H9 (cell line): Measurements from ENCODE around the gene WNT3. TPM values are rescaled to one million over a fixed set of nuclear protein-coding genes. Genes with fewer than 3 reads are reported as not detected.
A peak's percentile ranks its signal among the peaks of the same experiment; 100 is the strongest.

ENCODE experiments used
- DNase-seq: peaks from one replicate; pipeline ENCODE4 v3.0.0-alpha.2; 2017
- H2AFZ ChIP-seq: one replicate; pipeline ENCODE4 v1.6.1; 2013; ENCODE audit warnings: mild to moderate bottlenecking, low read length, control low read depth, moderate library complexity
- H2AK5ac ChIP-seq: 2 replicates; pipeline ENCODE4 v1.6.1; 2013; ENCODE audit warnings: low read length, control low read depth, mixed read lengths; ENCODE audit not compliant: insufficient read length
- H2BK120ac ChIP-seq: one replicate; pipeline ENCODE4 v1.6.1; 2013; ENCODE audit warnings: low read depth, mild to moderate bottlenecking, low read length, control low read depth, inconsistent platforms; ENCODE audit not compliant: poor library complexity, severe bottlenecking
- H2BK12ac ChIP-seq: 2 replicates; pipeline ENCODE4 v1.6.1; 2013; ENCODE audit warnings: low read length, control low read depth, mixed read lengths, low read depth; ENCODE audit not compliant: insufficient read length
- H2BK15ac ChIP-seq: 2 replicates; pipeline ENCODE4 v1.6.1; 2013; ENCODE audit warnings: low read depth, low read length, control low read depth
- H2BK20ac ChIP-seq: one replicate; pipeline ENCODE4 v1.6.1; 2013; ENCODE audit warnings: low read depth, mild to moderate bottlenecking, low read length, control low read depth, inconsistent platforms; ENCODE audit not compliant: poor library complexity, severe bottlenecking
- H2BK5ac ChIP-seq: 2 replicates; pipeline ENCODE4 v1.6.1; 2013; ENCODE audit warnings: low read length, control low read depth, mixed read lengths; ENCODE audit not compliant: insufficient read length
- H3K14ac ChIP-seq: 2 replicates; pipeline ENCODE4 v1.6.1; 2013; ENCODE audit warnings: low read length, control low read depth; ENCODE audit not compliant: insufficient read depth
- H3K18ac ChIP-seq: 2 replicates; pipeline ENCODE4 v1.6.1; 2013; ENCODE audit warnings: low read depth, mild to moderate bottlenecking, mixed read lengths, low read length, control low read depth; ENCODE audit not compliant: insufficient read length
- H3K23ac ChIP-seq: 2 replicates; pipeline ENCODE4 v1.6.1; 2013; ENCODE audit warnings: low read length, control low read depth, mixed read lengths, low read depth; ENCODE audit not compliant: insufficient read length
- H3K23me2 ChIP-seq: 2 replicates; pipeline ENCODE4 v1.6.1; 2013; ENCODE audit warnings: low read depth, mild to moderate bottlenecking, mixed read lengths, low read length, control low read depth; ENCODE audit not compliant: insufficient read length, poor library complexity, severe bottlenecking
- H3K27ac ChIP-seq: 2 replicates; pipeline ENCODE4 v1.5.1; 2013; ENCODE audit warnings: low read length, control low read depth, mixed read lengths, low read depth; ENCODE audit not compliant: insufficient read length
- H3K27me3 ChIP-seq: 2 replicates; pipeline ENCODE4 v1.6.1; 2013; ENCODE audit warnings: low read length, control low read depth, inconsistent platforms; ENCODE audit not compliant: insufficient read depth
- H3K4ac ChIP-seq: 2 replicates; pipeline ENCODE4 v1.6.1; 2013; ENCODE audit warnings: low read depth, mild to moderate bottlenecking, control low read depth, inconsistent platforms, low read length, moderate library complexity
- H3K4me1 ChIP-seq: 2 replicates; pipeline ENCODE4 v1.6.1; 2013; ENCODE audit warnings: low read length, control low read depth, inconsistent platforms; ENCODE audit not compliant: insufficient read depth
- H3K4me2 ChIP-seq: 2 replicates; pipeline ENCODE4 v1.6.1; 2013; ENCODE audit warnings: low read length, control low read depth, mixed read lengths; ENCODE audit not compliant: insufficient read length, insufficient read depth
- H3K56ac ChIP-seq: 2 replicates; pipeline ENCODE4 v1.6.1; 2013; ENCODE audit warnings: low read depth, mild to moderate bottlenecking, mixed read lengths, low read length, control low read depth; ENCODE audit not compliant: insufficient read length
- H3K79me1 ChIP-seq: 2 replicates; pipeline ENCODE4 v1.6.1; 2013; ENCODE audit warnings: low read depth, mild to moderate bottlenecking, moderate library complexity, low read length, control low read depth, inconsistent platforms; ENCODE audit not compliant: insufficient read depth, poor library complexity, severe bottlenecking
- H3K79me2 ChIP-seq: 2 replicates; pipeline ENCODE4 v1.6.1; 2013; ENCODE audit warnings: low read length, control low read depth, inconsistent platforms; ENCODE audit not compliant: insufficient read depth
- H3K9ac ChIP-seq: 2 replicates; pipeline ENCODE4 v1.6.1; 2013; ENCODE audit warnings: low read length, control low read depth, mixed read lengths; ENCODE audit not compliant: insufficient read length; ENCODE audit errors: extremely low read depth
- H3K9me3 ChIP-seq: one replicate; pipeline ENCODE4 v1.6.1; 2013; ENCODE audit warnings: low read depth, low read length, inconsistent platforms; ENCODE audit not compliant: control insufficient read depth
- H3T11ph ChIP-seq: one replicate; pipeline ENCODE4 v1.6.1; 2013; ENCODE audit warnings: mild to moderate bottlenecking, low read length, control low read depth, inconsistent platforms
- H4K20me1 ChIP-seq: one replicate; pipeline ENCODE4 v1.6.1; 2013; ENCODE audit not compliant: control insufficient read depth, insufficient read length, insufficient read depth
- H4K5ac ChIP-seq: 2 replicates; pipeline ENCODE4 v1.6.1; 2013; ENCODE audit warnings: low read depth, mild to moderate bottlenecking, mixed read lengths, low read length, control low read depth; ENCODE audit not compliant: insufficient read length
- H4K8ac ChIP-seq: replicated peaks from 2 replicates; pipeline ENCODE4 v1.6.1; 2013; ENCODE audit warnings: low read length, control low read depth, mixed read lengths, low read depth; ENCODE audit not compliant: insufficient read length
- H4K91ac ChIP-seq: 2 replicates; pipeline ENCODE4 v1.6.1; 2013; ENCODE audit warnings: low read depth, mild to moderate bottlenecking, moderate library complexity, mixed read lengths, low read length, control low read depth; ENCODE audit not compliant: insufficient read length
- H3K27ac Mint-ChIP-seq, 3 experiments: 2 replicates in 2 of 3; 3 replicates in 1 of 3; pipeline ENCODE4 v1.8.0; 2020 to 2021; ENCODE audit warnings: mixed read lengths in 3 of 3, mild to moderate bottlenecking in 1 of 3, moderate library complexity in 1 of 3
- H3K27me3 Mint-ChIP-seq: 2 replicates; pipeline ENCODE4 v1.8.0; 2021; ENCODE audit warnings: low read depth, mild to moderate bottlenecking, moderate library complexity, mixed read lengths
- H3K36me3 Mint-ChIP-seq, 3 experiments: 2 replicates in 2 of 3; 3 replicates in 1 of 3; pipeline ENCODE4 v1.8.0; 2020 to 2021; ENCODE audit warnings: low read depth in 3 of 3, mixed read lengths in 3 of 3; ENCODE audit not compliant: insufficient read depth in 1 of 3
- H3K4me1 Mint-ChIP-seq, 2 experiments: 2 replicates each; pipeline ENCODE4 v1.8.0; 2020; ENCODE audit warnings: mixed read lengths in 2 of 2
- H3K4me3 Mint-ChIP-seq, 2 experiments: 2 replicates in 1 of 2; 3 replicates in 1 of 2; pipeline ENCODE4 v1.8.0; 2020 to 2021; ENCODE audit warnings: mild to moderate bottlenecking in 2 of 2, mixed read lengths in 2 of 2, moderate library complexity in 1 of 2
- H3K9me3 Mint-ChIP-seq, 2 experiments: 2 replicates in 1 of 2; 3 replicates in 1 of 2; pipeline ENCODE4 v1.8.0; 2020; ENCODE audit warnings: mild to moderate bottlenecking in 2 of 2, mixed read lengths in 2 of 2, moderate library complexity in 1 of 2
- CTCF ChIP-seq: fragments of 200-600 bp; sonication (generic); conservative IDR thresholded peaks from 3 replicates; pipeline ENCODE4 v1.8.0; 2021; ENCODE audit warnings: antibody characterized with exemption, mild to moderate bottlenecking
- WGBS: extraction: QIAGEN DNeasy Blood & Tissue Kit; methylation state at CpG from one replicate; pipeline ENCODE4 v1.1.7; 2013; ENCODE audit warnings: missing lambda C conversion rate, low lambda C conversion rate, mixed read lengths; ENCODE audit not compliant: insufficient read length; ENCODE audit errors: extremely low coverage; 5-methylcytosine and 5-hydroxymethylcytosine counted together
- total RNA-seq: library from RNA; stranded (reverse); gene quantifications from 2 replicates; pipeline ENCODE4 v1.2.1, GENCODE V29; 2021

WNT3 gene
- total RNA-seq, 1 experiment from 2014 or later: 22.4 TPM

GRCh38 chr17:46818929-46819859 lies 702 bp upstream of the WNT3 start:
- Histone ChIP-seq H2BK20ac (no peak overlapping the region), H3K27ac (no peak overlapping the region), H3K9ac (no peak overlapping the region), H3K79me1 (no peaks in the 10 kb centered on the region), H3K79me2 (no peaks in the 10 kb centered on the region), H2BK5ac (no peak overlapping the region), H3K23me2 (peaks cover 31% of the 10 kb centered on the region), H2BK15ac (no peak overlapping the region), H3K23ac (no peak overlapping the region), H3K4me1 (peaks cover 11% of the 10 kb centered on the region; the same call in 1 of the 2 replicates), H2AFZ (no peak overlapping the region), H3K27me3 (peaks cover 39% of the 10 kb centered on the region), H4K20me1 (no peaks in the 10 kb centered on the region), H4K5ac (no peak overlapping the region), H2BK120ac (no peak overlapping the region), H3T11ph (no peak overlapping the region), H4K91ac (no peak overlapping the region), H3K9me3 (no peaks in the 10 kb centered on the region), H3K18ac (no peak overlapping the region), H2AK5ac (no peak overlapping the region), H3K4me2 (peak overlapping the region; percentile 82), H4K8ac (no peak overlapping the region), H3K56ac (no peak overlapping the region), H3K14ac (peak overlapping the region; percentile 84), H3K4ac (no peak overlapping the region), H2BK12ac (no peak overlapping the region)
- no peaks in the 10 kb centered on the region; a peak in 1 of 7 replicates for H3K36me3 Mint-ChIP-seq
- H3K4me3 Mint-ChIP-seq: peak overlapping the region; percentile 80 to 81
- peak; percentile 96 for DNase-seq
- no CpG with 5 or more reads among the region's 72 CpGs for WGBS
- TF ChIP-seq CTCF: no peak
- no peak overlapping the region; a peak in 1 of 7 replicates for H3K27ac Mint-ChIP-seq
- peaks cover 52 to 57% of the 10 kb centered on the region in 2 experiments for H3K4me1 Mint-ChIP-seq
- H3K27me3 Mint-ChIP-seq: peaks cover 77% of the 10 kb centered on the region
- H3K9me3 Mint-ChIP-seq: no peaks in the 10 kb centered on the region; a peak in 2 of 5 replicates
